Esophagus squamous epithelium (tissue), 5 donors: Measurements from ENCODE around the gene HRK. TPM values are rescaled to one million over a fixed set of nuclear protein-coding genes. Genes with fewer than 3 reads are reported as not detected.
A peak's percentile ranks its signal among the peaks of the same experiment; 100 is the strongest.

ENCODE experiments used
- DNase-seq: peaks from one replicate; lab custom pipeline; 2025; lab: John Stamatoyannopoulos, UW
- H3K27ac ChIP-seq, 4 donors: fragments of 200-600 bp; sonication (generic); one replicate each; pipeline ENCODE4 v1.5.1; 2016 to 2019; ENCODE audit warnings: mild to moderate bottlenecking in 1 of 4
- H3K27me3 ChIP-seq, 4 donors: fragments of 200-600 bp; sonication (generic); 1 replicate in 3 of 4; 2 replicates in 1 of 4; pipeline versions ENCODE4 v1.5.1 to v1.6.0; 2017 to 2021; ENCODE audit warnings: antibody characterized with exemption in 1 of 4
- H3K36me3 ChIP-seq, 3 donors: fragments of 200-600 bp; sonication (generic); one replicate each; pipeline ENCODE4 v1.5.1; 2016 to 2019
- H3K4me1 ChIP-seq, 3 donors: fragments of 200-600 bp; sonication (generic); one replicate each; pipeline ENCODE4 v1.5.1; 2017 to 2019
- H3K4me3 ChIP-seq, 4 donors: fragments of 200-600 bp; sonication (generic); 1 replicate in 3 of 4; 2 replicates in 1 of 4; pipeline ENCODE4 v1.5.1; 2016 to 2019; ENCODE audit warnings: mild to moderate bottlenecking in 2 of 4, moderate library complexity in 1 of 4
- H3K9me3 ChIP-seq, 3 donors: fragments of 200-600 bp; sonication (generic); one replicate each; pipeline ENCODE4 v1.5.1; 2016 to 2019
- POLR2A ChIP-seq, 4 donors: fragments of 450-650 bp; IDR thresholded peaks; one replicate each; pipeline ENCODE4 v1.6.1; 2017; ENCODE audit warnings: antibody characterized with exemption in 4 of 4, mild to moderate bottlenecking in 4 of 4, moderate library complexity in 3 of 4
- WGBS, 2 donors: methylation state at CpG; one replicate each; pipeline ENCODE4 v1.1.5; 2018; 5-methylcytosine and 5-hydroxymethylcytosine counted together
- intact Hi-C: fragments of 100-400 bp; cut with DNase I; formaldehyde crosslinking; loops from one replicate; pipeline ENCODE4 v1.15.0; 2022
- total RNA-seq, 4 donors: library from RNA; depleted of rRNA; stranded (reverse); fragments of >200 nt; gene quantifications; one replicate each; pipeline ENCODE4 v1.1.0, GENCODE V29; 2016
- TF ChIP-seq, protein P1 (sequence below), 6 experiments: fragments of 450-650 bp in 4 of 6; fragments of 200-600 bp in 2 of 6; sonication (generic) in 2 of 6; IDR thresholded peaks; one replicate each; pipeline ENCODE4 v1.5.1; 2016 to 2019; ENCODE audit warnings: antibody characterized with exemption in 6 of 6, mild to moderate bottlenecking in 4 of 6, moderate library complexity in 4 of 6
- donor health status: DM: yes; HTN: yes; CAD: no.

HRK gene
- total RNA-seq, 4 donors from 2014 or later, result 0.19 to 1.00 (median 0.25) TPM

GRCh38 chr12:116832353-116832752 is 48.9 kb downstream of the HRK start:
- Histone ChIP-seq H3K27ac (no peak overlapping the region), H3K36me3 (no peaks in the 10 kb centered on the region), H3K4me1 (no peaks in the 10 kb centered on the region), H3K4me3 (no peak overlapping the region), H3K9me3 (no peaks in the 10 kb centered on the region), H3K27me3 (no peaks in the 10 kb centered on the region)
- TF ChIP-seq POLR2A (IDR thresholded peaks at IDR 0.05), result no peak
- TF ChIP-seq, protein P1, sequence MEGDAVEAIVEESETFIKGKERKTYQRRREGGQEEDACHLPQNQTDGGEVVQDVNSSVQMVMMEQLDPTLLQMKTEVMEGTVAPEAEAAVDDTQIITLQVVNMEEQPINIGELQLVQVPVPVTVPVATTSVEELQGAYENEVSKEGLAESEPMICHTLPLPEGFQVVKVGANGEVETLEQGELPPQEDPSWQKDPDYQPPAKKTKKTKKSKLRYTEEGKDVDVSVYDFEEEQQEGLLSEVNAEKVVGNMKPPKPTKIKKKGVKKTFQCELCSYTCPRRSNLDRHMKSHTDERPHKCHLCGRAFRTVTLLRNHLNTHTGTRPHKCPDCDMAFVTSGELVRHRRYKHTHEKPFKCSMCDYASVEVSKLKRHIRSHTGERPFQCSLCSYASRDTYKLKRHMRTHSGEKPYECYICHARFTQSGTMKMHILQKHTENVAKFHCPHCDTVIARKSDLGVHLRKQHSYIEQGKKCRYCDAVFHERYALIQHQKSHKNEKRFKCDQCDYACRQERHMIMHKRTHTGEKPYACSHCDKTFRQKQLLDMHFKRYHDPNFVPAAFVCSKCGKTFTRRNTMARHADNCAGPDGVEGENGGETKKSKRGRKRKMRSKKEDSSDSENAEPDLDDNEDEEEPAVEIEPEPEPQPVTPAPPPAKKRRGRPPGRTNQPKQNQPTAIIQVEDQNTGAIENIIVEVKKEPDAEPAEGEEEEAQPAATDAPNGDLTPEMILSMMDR (IDR thresholded peaks at IDR 0.05), result no peak
- intact Hi-C loops, result no loop called here
- 74% methylated on average over 6 of the region's 6 CpGs for WGBS, 2 donors
- DNase-seq, result no peak

GRCh38 chr12:116827432-116827831 is 53.8 kb downstream of the HRK start:
- no peak overlapping the region for H3K4me3 ChIP-seq
- H3K36me3 ChIP-seq, result no peaks in the 10 kb centered on the region
- DNase-seq, result no peak
- no peaks in the 10 kb centered on the region for H3K27me3 ChIP-seq
- no peaks in the 10 kb centered on the region for H3K4me1 ChIP-seq
- peaks cover 0 to 8% (median 3%) of the 10 kb centered on the region in 3 donors for H3K9me3 ChIP-seq
- 84% methylated on average over 4 of the region's 4 CpGs for WGBS, 2 donors
- intact Hi-C loops, result no loop called here
- H3K27ac ChIP-seq, result no peak overlapping the region
- no peak for TF ChIP-seq POLR2A (IDR thresholded peaks at IDR 0.05)
- TF ChIP-seq, protein P1 (IDR thresholded peaks at IDR 0.05), result no peak

DNA sequence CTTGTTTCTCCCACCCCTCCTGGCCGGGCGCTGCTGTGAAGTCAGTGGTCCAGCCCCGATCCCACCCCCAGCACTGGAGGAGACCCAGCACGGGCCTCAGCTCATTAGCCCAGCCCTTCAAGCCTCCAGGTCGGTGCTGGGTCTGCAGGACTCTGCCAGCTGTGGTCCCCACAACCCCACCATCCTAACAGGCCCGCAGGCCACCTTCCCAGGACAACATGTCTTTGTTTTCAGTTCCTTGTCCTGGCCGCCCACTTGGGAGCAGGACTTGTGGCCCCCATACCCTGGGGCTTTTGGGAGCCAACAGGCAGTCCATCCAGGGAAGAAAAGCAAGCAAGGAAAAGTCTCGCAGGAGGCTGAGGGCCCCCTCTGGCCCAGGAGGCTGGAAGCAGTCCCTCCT is 60.0 kb downstream of the HRK start:
- Histone ChIP-seq H3K4me1 (peaks cover 0 to 20% (median 8%) of the 10 kb centered on the region in 3 donors), H3K36me3 (no peaks in the 10 kb centered on the region), H3K27ac (no peak overlapping the region), H3K4me3 (no peak overlapping the region), H3K9me3 (peaks cover 0 to 8% (median 3%) of the 10 kb centered on the region in 3 donors), H3K27me3 (peaks cover 0 to 6% (median 0%) of the 10 kb centered on the region in 4 donors)
- intact Hi-C loops, result no loop called here
- DNase-seq, result no peak
- no peak for TF ChIP-seq POLR2A (IDR thresholded peaks at IDR 0.05)
- TF ChIP-seq, protein P1 (IDR thresholded peaks at IDR 0.05), result no peak
- WGBS, 2 donors, result 69 to 75% methylated on average over 6 to 8 of the region's 8 CpGs

DNA sequence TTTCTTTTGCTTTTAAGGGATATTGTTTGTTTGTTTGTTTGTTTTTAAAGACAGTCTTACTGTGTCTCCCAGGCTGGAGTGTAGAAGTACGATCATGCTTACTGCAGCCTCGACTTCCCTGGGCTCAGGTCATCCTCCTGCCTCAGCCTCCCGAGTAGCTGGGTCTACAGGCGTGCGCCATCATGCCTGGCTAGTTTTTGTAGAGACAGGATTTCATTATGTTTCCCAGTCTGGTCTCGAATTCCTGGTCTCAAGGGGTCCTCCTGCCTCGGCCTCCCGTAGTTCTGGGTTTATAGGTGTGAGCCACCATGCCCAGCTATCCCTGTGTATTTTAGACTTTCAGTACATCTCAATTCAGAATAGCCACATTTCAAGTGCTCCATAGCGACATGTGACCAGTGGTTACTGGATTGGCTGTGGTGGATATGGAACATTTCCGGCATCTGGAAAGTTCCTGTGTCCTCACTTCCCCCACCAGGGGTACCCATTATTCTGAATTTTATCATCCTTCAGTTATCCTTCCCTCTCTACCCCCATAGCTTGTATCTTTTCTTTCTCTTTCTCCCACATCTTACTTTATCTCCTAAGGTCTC is 61.1 kb downstream of the HRK start:
- DNase-seq, result no peak
- Histone ChIP-seq H3K9me3 (peaks cover 0 to 6% (median 3%) of the 10 kb centered on the region in 3 donors), H3K27me3 (peaks cover 0 to 6% (median 0%) of the 10 kb centered on the region in 4 donors), H3K4me1 (peaks cover 0 to 20% (median 8%) of the 10 kb centered on the region in 3 donors), H3K27ac (peak overlapping the region in 1 of 4 donors; percentile 90), H3K36me3 (no peaks in the 10 kb centered on the region), H3K4me3 (no peak overlapping the region)
- 74 to 82% methylated on average over 9 to 10 of the region's 10 CpGs for WGBS, 2 donors
- intact Hi-C loops, result no loop called here
- TF ChIP-seq POLR2A (IDR thresholded peaks at IDR 0.05), result no peak
- TF ChIP-seq, protein P1 (IDR thresholded peaks at IDR 0.05), result no peak

DNA sequence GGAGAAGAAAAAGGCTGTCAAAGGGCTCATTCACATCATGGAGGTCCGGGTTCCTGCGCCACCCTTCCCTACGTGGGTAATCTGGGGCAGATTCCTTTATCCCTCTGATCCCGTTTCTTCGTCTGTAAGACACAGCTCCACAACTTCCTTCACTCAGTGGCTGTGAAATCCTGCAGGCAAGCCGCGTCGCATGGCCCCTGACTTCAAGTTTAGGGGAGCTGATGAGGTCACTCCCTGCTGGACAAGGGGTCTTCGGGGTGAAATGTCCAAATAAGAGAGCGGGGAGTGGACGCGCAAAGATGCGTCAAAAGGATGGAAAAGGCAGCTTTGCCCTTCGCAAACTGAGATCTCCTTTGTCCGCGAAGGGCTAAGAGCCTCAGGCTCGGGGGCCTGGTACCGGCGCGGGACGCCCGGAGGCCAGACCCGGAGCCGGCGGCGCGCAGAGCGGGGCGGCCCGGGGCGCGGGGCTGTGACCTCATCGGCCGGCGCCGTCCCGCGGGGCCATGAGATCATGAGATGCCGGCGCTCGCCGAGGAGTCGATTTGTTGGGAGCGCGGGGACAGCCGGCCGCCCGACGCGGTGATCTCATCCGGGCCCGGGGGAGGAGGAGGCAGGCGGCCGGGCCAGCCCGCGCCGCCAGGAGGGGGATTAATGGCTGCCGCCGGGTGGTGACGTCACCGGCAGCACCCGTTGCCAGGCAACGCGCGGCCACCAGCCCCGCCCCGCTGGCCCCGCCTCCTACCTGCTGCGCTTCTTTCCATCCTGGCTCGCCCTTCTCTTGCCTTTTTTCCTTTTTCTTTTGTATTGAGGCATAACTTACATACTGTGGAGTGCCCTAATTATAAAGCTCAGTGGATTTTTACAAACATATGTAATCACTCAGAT is 62.1 kb downstream of the HRK start:
- H3K27me3 ChIP-seq, result peaks cover 0 to 6% (median 0%) of the 10 kb centered on the region in 4 donors
- peak; percentile 35 for DNase-seq
- peak overlapping the region; percentile 85 to 92 (median 90) for H3K27ac ChIP-seq
- 0 to 2% methylated on average over 20 to 29 of the region's 70 CpGs for WGBS, 2 donors
- peak in 2 of 4 donors; percentile 59 to 62 for TF ChIP-seq POLR2A (IDR thresholded peaks at IDR 0.05)
- TF ChIP-seq, protein P1 (IDR thresholded peaks at IDR 0.05), result peak in 3 of 6 experiments; percentile 16 to 25 (median 21)
- intact Hi-C loops, result loop anchor here (10.0 kb wide), 1 partner anchor 84 kb away; the partner anchor contains the start of genes RNFT2 and SPRING1
- H3K4me3 ChIP-seq, result peak overlapping the region; percentile 62 to 82 (median 72)
- H3K36me3 ChIP-seq, result no peaks in the 10 kb centered on the region
- H3K9me3 ChIP-seq, result no peaks in the 10 kb centered on the region
- H3K4me1 ChIP-seq, result peaks cover 0 to 20% (median 8%) of the 10 kb centered on the region in 3 donors
